A549 treated with CORT108297 at 1 μM for 4 hours (cell line): ENCODE results near the gene RPL21. TPM values are rescaled to one million over a fixed set of nuclear protein-coding genes. Genes with fewer than 3 reads are reported as not detected.

Experiments used
- total RNA-seq: library from RNA; stranded (reverse); fragments of 200-300 nt; extraction: Qiagen RNA extraction; gene quantifications from 5 replicates; pipeline ENCODE4 v1.2.3, GENCODE V29; 2022

Gene RPL21
- 1,210 to 1,778 TPM (median 1,278 TPM) in 5 replicates for total RNA-seq

DNA sequence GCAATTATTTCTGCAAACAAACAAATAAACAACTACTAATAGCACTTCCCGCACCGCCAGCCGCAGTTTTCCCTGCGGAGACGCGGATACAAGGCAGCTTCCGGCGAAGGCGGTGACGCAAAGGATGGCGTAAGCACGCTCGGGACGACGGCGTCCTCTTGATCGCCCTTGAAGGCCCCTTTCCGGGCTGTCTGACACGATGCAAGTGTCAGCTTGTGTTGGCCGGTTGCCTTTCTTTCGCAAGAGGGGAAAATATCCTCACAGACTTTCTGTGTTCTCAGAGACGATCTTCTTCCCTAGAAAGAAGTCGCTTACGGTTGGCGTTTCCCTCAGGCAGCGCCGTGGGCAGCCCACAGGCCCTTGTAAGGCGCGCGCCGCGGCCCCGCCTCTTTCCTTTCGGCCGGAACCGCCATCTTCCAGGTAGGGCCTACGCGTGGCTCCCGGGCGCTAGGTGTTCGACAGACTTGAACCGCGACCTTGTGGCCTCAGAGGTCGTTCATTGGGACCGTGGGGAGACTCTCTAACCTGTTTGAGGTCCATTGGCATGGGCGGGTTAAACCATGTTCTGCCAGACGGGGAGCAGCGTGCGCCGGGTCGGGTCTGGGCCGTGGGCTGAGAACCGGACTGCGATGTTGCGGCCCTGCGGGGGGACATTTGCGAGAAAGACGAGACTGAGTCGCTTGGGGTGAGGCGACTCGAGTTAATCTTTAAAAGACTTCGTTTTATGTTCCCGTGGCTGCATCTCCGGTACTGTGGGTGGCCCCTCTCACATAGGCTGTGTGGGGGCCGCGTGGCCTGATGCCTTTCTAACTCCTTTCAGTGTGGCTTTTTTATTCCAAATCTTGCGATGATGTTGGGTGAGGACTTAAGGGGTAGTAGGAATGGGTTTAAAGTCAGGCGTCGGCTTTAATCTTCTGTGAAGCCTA is at the start of gene RPL21:
RPL21 (plus strand) TSS at position 393 of the 926 bp plus-strand sequence. CDS start 2,219 bp downstream, outside the sequence.

GRCh38 chr13:27270594-27271520 is 19.5 kb downstream of the RPL21 start, which contains the start of gene RASL11A:
RASL11A (plus strand) TSS chr13:27270830; CDS start chr13:27270945, 115 bp downstream.

Other genes with a start within 250 kb of the RPL21 start
- gene USP12, start 79.7 kb upstream of the RPL21 start, total RNA-seq: 19.3 to 21.0 TPM (median 19.5 TPM) in 5 replicates
- 2.6 to 5.7 TPM (median 3.5 TPM) in 5 replicates for gene RASL11A, start 19.3 kb downstream of the RPL21 start, total RNA-seq
- gene GTF3A, start 173.1 kb downstream of the RPL21 start, total RNA-seq: 94.8 to 100 TPM (median 98.4 TPM) in 5 replicates
- gene MTIF3, start 199.0 kb downstream of the RPL21 start, total RNA-seq: 21.1 to 23.7 TPM (median 22.5 TPM) in 5 replicates